Urothelium cell line (cell line): ENCODE results near the gene TRMT1.

Source experiments
- DNase-seq: peaks from one replicate; pipeline ENCODE4 v3.0.0; 2011; ENCODE audit warnings: low spot score, mixed read lengths
- FAIRE-seq: peaks from 2 replicates; lab custom pipeline; 2011; peaks lifted over from hg19 to GRCh38; lab: Jason Lieb, UNC

TRMT1 gene

DNA sequence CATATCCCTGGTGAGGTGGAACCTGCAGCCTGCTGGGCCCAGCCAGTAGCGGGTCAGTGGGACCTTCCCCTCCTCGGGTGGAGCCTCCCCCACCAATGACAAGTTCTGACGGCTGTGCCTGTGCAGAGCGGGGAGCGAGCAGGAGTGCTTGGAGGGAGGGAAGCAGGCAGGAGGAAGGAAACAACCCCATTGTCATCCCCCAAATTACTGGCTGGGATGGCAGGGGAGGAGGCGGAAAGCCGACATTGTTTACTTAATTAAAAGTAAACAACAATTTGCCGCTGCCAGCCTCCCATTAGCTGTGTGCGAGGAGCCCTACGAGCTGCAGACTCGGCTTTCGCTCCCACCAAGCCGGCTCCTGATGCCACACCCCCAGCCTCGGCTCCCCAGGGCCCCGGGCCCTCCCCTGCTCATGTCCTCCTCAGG lies 59.4 kb downstream of the TRMT1 start:
- FAIRE-seq (no peak), DNase-seq (no peak)

- DNase-seq (peak; percentile 82), FAIRE-seq (peak; percentile 35)
Measured at GRCh38 chr19:13056052-13056660, 60.4 kb downstream of the TRMT1 start.

DNA sequence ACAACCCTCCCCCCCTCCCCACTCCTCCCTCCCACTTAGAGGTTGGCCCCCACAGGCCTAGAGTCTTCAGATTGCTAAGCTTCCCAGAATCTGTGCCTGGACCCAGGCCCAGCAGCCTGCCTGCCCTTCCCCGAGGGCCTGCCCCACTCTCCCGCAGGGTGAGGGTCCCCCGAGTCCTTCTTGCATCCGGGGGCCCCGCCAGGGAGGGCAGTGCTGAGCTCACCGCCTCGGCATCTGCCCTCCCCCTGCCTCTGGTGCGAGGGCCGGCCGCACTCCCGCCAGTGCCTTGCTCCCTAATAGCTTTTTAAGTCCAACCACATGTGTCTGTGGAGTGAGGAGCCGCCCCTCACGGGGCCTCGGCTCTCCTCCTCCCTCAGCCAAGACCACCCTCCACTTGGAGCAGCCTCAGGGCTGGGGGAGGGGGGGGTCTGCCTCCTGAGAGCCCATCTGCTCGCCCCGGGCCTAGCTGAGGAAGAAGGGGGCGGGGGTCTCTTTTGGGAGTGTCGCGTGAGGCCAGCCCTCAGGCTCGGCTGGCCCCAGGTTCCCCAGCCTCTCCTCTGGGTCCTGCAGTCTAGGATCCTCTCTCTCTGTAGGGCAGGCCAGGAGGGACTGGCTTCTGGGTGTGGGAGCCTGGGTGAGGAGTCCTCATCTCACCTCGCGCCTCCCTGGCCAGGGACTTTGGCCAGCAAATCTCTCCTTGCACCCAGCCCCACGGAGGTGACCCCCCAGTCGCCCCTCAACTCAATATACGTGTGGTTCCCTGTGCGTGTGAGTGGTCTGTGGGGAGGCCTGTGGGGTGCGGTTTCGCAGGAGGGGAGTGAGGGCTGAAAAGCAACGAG lies 61.1 kb downstream of the TRMT1 start:
- no peak for FAIRE-seq

More for the DNA sequence above, 61.1 kb downstream of the TRMT1 start:
- peak; percentile 70 for DNase-seq
